Right lung (tissue), 10 donors: ENCODE data around the gene CFAP300. TPM values are rescaled to one million over a fixed set of nuclear protein-coding genes. Genes with fewer than 3 reads are reported as not detected.
A peak's percentile ranks its signal among the peaks of the same experiment; 100 is the strongest.

ENCODE experiments used
- DNase-seq, 2 donors: peaks; one replicate each; pipeline ENCODE4 v3.0.0-alpha.2; 2013
- long read RNA-seq, 8 donors: transcript quantifications; one replicate each; lab custom pipeline, GENCODE V29; 2026
- polyA plus RNA-seq, 5 donors: library from polyadenylated mRNA; unstranded; fragments of 120-200 nt; gene quantifications; one replicate each; pipeline versions ENCODE4 v1.2.1 to v1.2.3, GENCODE V29; 2013; ENCODE audit warnings: inconsistent platforms in 1 of 5, low replicate concordance in 1 of 5; ENCODE audit not compliant: insufficient read length in 5 of 5, insufficient read depth in 1 of 5

Gene CFAP300
- polyA plus RNA-seq = 10 to 100 TPM in 1 of 5 donors, 1 to 10 TPM in 4; 6.0 to 10.6 (median 8.7) TPM
- long read RNA-seq, donor 1, transcript CFAP300-201 (7 exons, 2,193 nt) = major isoform, 5 of 6 reads
- long read RNA-seq, donor 1, partial matches to known transcripts = 0 of 6 reads
- long read RNA-seq, donor 1, other reads (novel, unspliced or antisense) = 0 of 6 reads
- long read RNA-seq, donor 2, partial matches to known transcripts = 0 of 3 reads
- long read RNA-seq, donor 2, other reads (novel, unspliced or antisense) = 0 of 3 reads
- long read RNA-seq, donor 3, partial matches to known transcripts = 0 of 3 reads
- long read RNA-seq, donor 3, other reads (novel, unspliced or antisense) = 0 of 3 reads
- long read RNA-seq, donor 4, partial matches to known transcripts = 0 of 4 reads
- long read RNA-seq, donor 4, other reads (novel, unspliced or antisense) = 0 of 4 reads
- long read RNA-seq, donor 5, partial matches to known transcripts = 0 of 1 reads
- long read RNA-seq, donor 5, other reads (novel, unspliced or antisense) = 0 of 1 reads
- long read RNA-seq, donor 6, partial matches to known transcripts = 0 of 5 reads
- long read RNA-seq, donor 6, other reads (novel, unspliced or antisense) = 0 of 5 reads
- long read RNA-seq, donor 7, partial matches to known transcripts = 0 of 2 reads
- long read RNA-seq, donor 7, other reads (novel, unspliced or antisense) = 0 of 2 reads
- long read RNA-seq, donor 8, partial matches to known transcripts = 0 of 1 reads
- long read RNA-seq, donor 8, other reads (novel, unspliced or antisense) = 0 of 1 reads

DNA sequence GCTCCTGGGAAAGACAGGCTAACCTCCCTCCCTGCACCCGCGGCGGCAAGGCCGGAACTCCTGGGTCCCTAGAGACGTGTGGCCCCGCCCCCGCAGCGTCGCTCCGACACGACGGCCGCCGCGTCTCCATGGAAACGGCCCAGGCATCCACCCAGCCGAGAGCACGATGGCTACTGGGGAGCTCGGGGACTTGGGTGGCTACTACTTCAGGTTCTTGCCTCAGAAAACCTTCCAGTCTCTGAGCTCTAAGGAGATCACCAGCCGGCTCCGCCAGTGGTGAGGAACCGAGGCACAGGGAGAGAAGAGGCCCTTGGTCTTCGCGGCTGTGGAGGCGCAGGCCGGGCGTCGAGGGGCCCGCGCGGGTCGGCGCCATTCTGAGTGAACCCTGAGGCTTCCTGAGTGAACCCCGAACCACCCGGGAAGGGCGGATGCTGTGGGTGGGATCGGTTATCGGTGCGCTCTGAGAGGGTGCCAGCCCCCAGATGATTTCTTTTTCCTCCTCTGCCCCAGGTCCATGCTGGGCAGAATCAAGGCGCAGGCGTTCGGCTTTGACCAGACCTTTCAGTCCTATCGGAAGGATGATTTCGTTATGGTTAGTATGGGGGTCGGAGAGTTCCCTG, at the start of gene CFAP300:
Gene CFAP300, plus strand, starts transcription at position 133 of the 620 bp plus-strand sequence. Its CDS starts 34 bp downstream, at position 167.
- peak; percentile 73 to 81 for DNase-seq

DNA sequence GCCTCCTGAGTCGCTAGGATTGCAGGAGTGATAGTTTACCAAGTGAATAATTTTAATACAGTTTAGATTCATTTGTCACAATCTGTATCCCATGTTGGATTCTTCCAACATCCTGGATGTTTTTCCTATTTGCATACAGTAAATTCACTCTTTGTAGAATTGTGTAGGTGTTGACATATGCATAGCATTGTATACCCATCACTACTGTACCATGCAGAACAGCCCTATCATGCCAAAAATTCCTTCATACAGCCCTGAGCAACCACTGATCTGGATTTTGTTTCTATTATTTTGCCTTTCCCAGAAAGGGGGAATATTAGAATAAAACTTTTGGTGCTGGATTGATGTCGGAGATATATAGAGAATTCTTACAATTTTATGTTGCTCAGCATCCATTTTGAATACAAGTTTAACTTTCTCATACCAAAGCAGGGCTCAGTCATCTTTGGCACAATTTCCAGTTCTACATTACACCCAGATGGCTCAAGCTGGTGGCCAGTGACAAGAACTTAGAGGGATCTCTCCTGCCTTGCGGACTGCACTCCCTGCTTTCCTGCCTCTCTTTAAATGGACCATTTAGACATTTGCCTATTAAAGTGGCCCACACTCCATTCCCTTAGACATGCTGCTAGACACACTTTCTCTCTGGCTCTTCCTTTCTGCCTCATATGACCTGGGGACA, 45.4 kb upstream of the CFAP300 start:
- DNase-seq = no peak

GRCh38 chr11:102004220-102004619, 43.0 kb upstream of the CFAP300 start:
- DNase-seq = no peak

GRCh38 chr11:102005306-102005705, 41.9 kb upstream of the CFAP300 start:
- DNase-seq = no peak

- DNase-seq = no peak
Observed at GRCh38 chr11:102006835-102007566, 40.2 kb upstream of the CFAP300 start.

DNA sequence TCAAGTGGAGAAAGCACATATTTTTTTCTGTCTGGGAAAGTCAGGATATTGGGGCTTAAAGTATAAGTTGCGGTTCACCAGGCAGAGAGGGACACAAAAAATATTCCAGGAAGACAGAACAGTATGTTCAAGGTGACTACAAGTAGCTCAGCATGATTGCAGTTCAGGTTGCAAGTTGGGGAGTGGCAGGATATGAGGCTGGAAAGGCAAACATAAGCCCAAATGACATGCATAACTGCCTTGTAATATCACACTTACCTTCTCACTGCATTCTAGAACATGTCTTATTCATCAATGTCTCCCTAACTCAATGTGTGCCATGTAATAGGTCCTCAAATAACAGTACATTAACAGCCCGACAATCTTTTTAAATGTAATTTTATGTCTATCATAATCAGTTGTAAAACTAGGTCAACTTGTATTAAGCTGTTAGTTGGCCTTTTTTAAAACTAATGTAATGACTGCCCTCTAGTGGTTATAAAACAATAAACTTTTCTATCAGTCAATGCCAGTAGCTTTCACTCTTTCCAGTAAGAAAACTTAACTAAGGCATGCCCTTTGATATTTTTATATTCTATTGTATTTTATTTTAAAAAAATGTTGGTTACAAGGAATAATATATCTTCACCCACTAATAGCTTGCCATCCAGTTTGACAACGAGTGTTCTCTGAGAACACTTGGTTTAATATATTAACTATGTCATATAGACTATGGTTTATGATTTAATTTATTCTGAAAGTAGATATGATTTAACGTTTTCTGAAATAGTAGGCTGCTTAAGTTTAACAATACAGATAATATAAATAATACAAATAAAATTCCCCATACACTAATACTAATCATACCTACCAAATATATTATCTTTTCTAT, 39.4 kb upstream of the CFAP300 start:
- peak; percentile 51 to 57 for DNase-seq

GRCh38 chr11:102010776-102011494, 36.3 kb upstream of the CFAP300 start:
- no peak for DNase-seq

GRCh38 chr11:102012946-102013345, 34.3 kb upstream of the CFAP300 start:
- DNase-seq = no peak

DNA sequence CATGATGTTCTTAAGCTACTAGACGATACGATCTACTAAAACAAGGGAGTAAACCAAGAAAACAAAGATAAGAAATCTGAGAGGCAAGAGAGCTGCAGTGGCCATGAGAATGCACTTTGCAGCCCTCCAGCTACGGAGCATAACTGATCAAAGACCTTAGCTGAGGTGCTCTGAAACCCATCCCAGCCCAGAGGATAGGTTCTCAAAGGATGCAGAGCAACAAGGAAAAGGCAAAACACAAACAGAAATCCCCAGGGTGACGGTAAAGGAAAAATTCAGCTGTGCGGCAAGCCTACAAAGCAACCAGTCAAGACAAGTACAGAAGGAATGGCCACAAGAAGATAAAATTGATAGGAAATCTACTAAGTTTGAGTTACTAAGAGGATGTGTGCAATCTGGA, 32.5 kb upstream of the CFAP300 start:
- no peak for DNase-seq

DNA sequence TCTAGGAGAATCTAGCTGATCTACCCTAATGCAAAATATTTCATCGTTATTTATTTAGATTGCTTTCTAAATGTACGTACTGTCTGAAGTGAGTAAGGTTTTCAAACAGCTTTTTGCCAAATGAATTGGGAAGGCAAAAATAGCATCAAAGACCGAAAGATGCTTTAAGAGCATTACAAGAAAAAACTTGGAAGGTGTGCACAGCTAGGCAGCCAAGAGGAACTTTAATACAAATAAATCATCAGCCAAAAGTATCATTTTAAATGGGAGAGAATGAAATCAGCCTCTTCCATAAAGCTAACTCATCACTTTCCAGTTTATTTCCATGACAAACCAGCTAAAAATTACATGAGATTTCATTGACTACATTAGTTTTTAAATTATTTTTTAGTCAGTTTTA, 30.2 kb upstream of the CFAP300 start:
- no peak for DNase-seq

DNA sequence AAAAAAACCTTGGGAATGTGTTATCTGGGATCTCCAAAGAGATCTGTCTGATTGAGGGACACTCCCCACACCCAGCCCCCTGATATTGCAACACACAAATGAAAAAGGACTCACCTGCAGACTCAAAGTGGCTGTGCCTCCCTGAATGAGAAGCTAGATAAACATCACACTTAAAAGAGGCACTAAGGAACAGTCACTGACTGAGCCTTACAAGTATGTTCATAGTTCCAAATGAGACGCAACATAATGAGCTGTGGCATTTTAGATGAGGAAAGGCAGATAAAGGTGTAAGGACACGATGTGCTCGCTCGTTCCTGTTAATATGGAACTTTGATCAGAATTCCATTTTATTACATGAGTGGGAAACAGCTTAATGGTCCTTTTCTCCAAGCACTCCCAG, 21.0 kb upstream of the CFAP300 start:
- no peak for DNase-seq

DNA sequence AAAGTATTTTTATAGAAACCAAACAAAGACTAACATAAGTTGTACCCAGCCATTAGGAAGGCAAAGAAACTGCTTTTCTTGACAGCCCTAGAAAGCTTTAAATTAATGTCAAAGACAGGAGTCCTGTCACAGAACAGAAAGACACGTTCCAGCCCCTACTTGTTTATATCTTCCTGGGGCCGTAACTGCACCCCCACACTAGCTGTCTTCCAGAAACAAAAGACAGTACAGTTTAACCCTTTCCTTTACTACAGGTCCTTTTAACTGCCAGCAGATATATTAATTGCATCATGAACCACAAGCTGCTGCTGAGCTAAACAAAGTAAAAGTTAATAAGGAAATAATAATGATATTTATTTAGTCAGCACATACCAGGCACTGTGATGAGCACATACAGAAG, 20.3 kb upstream of the CFAP300 start:
- DNase-seq = no peak

- no peak for DNase-seq
Observed at GRCh38 chr11:102036757-102037156, 10.5 kb upstream of the CFAP300 start.

DNA sequence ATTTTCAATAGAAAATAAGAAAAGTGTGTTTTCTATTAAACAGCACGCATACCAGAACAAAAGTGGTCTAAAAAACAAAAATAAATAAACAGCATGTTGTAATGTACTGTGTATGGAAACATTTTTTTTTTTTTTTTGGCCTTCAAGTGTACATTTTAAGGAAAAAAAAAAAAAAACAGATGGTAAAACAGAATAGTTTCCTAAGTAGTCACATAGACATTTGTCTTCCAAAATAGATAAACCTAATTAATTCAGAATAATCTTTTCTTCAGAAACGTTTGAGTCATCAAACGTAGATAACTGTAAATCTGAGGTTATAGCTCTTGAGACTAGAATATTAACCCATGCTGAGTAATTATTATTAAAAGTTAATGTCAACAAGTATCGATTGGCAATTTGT, 396 bp upstream of the CFAP300 start:
- DNase-seq = no peak

- DNase-seq = no peak
Observed at GRCh38 chr11:102050927-102051575, 3.8 kb downstream of the CFAP300 start.

DNA sequence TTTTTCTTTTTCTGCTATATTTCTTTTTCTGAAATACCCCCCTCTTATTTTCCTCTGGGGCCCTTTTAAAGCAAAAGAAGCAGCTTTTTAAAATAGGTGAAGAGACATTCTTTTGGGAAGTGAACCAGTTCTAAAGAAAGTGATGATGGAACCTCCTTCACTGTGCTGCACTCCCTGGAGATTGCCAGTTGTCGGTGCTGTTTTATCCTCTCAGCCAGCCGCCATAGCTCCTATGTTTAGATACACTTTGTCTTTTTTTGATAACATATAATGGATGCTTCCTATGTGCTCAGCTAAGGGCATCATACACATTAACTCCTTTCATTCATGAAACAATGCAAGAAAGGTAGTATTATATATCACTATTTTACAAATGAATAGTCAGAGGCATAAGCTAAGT, 14.0 kb downstream of the CFAP300 start:
- no peak for DNase-seq

- no peak for DNase-seq
Observed at GRCh38 chr11:102062106-102062505, 14.9 kb downstream of the CFAP300 start.

- DNase-seq = no peak
Observed at GRCh38 chr11:102064316-102064715, 17.1 kb downstream of the CFAP300 start.

- DNase-seq = no peak
Observed at GRCh38 chr11:102070766-102071165, 23.5 kb downstream of the CFAP300 start.
